ENCODE measurements around the gene ARL3. TPM values are rescaled to one million over a fixed set of nuclear protein-coding genes. Genes with fewer than 3 reads are reported as not detected.

Gene ARL3, protein sequence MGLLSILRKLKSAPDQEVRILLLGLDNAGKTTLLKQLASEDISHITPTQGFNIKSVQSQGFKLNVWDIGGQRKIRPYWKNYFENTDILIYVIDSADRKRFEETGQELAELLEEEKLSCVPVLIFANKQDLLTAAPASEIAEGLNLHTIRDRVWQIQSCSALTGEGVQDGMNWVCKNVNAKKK
- total RNA-seq, result 12.1 to 16.5 TPM (median 13.6 TPM) in 3 replicates
- long read RNA-seq, transcript ARL3-201 (6 exons, 3,844 nt), result major isoform, 30 of 34 reads
- long read RNA-seq, partial matches to known transcripts, result 3 of 34 reads
- long read RNA-seq, other reads (novel, unspliced or antisense), result 1 of 34 reads

DNA sequence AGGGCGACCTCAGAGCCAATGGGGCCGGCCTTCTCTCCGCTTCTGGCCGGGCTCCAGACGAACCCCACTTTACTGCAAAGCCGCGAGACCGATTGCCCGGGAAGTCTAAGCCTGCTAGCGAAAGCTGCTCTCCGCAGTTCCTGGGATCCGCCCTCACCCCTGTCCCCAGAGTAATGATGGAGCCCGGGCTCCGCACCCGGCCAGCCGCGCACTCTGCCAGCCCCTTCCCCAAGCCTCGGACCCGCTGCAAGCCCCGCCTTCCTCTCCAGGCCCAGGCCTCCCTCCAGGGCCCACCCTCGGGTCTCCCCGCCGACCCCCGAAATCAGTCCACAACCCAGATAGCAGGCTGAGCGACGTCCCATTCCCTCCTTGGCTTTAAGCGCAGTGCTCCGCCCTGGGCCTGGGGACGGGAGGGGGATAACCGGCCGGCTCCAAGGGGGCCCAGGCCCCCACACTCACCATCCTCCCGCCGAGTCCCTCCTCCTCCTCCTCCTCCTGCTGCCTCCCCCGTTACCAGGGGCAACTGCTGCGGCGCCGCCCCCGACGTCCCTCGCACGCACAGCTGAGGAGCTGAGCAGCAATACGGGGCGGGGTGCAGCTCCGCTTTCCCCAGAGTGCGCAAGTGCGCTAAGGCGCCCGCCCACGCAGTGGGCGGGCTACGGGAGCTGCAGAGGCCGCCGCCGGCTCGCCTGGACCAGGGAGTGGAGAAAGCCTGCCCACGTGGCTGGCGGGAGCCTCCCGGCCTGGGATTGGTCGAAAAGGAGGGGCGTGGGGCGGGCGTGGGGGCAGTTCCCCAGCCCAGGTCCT lies at the start of gene ARL3:
TSS of gene ARL3 (minus strand) at position 584 of the 807 bp plus-strand sequence. CDS start at position 462, 122 bp downstream.
- Mint-ChIP-seq H3K27ac (ENCODE audit: unreplicated experiment) (peak within 1 kb of the TSS; percentile 98), H3K4me1 (ENCODE audit: low read depth) (peaks cover 59% of the 10 kb centered on the region), H3K36me3 (ENCODE audit: low read depth) (no peaks in the 10 kb centered on the region), H3K27me3 (ENCODE audit: low read depth) (no peaks in the 10 kb centered on the region), H3K4me3 (ENCODE audit: unreplicated experiment) (peak within 1 kb of the TSS; percentile 91), H3K9me3 (ENCODE audit: low read depth) (no peaks in the 10 kb centered on the region)
- peak; percentile 100 for DNase-seq (ENCODE audit: low spot score)
- TF ChIP-seq, protein P1, sequence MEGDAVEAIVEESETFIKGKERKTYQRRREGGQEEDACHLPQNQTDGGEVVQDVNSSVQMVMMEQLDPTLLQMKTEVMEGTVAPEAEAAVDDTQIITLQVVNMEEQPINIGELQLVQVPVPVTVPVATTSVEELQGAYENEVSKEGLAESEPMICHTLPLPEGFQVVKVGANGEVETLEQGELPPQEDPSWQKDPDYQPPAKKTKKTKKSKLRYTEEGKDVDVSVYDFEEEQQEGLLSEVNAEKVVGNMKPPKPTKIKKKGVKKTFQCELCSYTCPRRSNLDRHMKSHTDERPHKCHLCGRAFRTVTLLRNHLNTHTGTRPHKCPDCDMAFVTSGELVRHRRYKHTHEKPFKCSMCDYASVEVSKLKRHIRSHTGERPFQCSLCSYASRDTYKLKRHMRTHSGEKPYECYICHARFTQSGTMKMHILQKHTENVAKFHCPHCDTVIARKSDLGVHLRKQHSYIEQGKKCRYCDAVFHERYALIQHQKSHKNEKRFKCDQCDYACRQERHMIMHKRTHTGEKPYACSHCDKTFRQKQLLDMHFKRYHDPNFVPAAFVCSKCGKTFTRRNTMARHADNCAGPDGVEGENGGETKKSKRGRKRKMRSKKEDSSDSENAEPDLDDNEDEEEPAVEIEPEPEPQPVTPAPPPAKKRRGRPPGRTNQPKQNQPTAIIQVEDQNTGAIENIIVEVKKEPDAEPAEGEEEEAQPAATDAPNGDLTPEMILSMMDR (IDR thresholded peaks at IDR 0.05), result peak; percentile 73

DNA sequence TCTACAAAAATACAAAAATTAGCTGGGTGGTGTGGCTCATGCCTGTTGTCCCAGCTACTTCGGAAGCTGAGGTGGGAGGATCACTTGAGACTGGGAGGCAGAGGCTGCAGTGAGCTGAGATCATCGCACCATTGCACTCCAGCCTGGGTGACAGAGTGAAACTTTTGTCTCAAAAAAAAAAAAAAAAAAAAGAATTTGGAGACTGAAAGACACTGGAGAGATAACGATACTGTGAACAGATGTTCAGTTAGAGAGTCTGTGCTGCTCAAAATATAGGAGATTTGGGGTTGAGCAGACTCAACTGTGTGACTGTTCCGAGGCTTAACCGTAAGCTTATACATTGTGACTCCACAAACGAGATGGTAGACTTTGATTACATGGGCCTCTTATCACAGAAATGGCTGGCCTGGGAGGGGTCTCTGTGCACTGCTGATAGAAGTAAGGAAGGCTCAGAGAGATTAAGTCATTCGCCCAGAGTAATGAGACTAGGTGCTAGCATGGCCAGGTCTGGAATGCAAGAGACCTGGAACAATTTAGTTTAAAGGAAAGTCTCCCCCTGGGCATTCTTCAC lies 48.9 kb upstream of the ARL3 start:
- DNase-seq (ENCODE audit: low spot score), result no peak
- H3K27me3 Mint-ChIP-seq (ENCODE audit: low read depth), result no peaks in the 10 kb centered on the region
- TF ChIP-seq, protein P1 (IDR thresholded peaks at IDR 0.05), result no peak
- no peak overlapping the region for H3K4me3 Mint-ChIP-seq (ENCODE audit: unreplicated experiment)
- H3K9me3 Mint-ChIP-seq (ENCODE audit: low read depth), result no peaks in the 10 kb centered on the region
- H3K27ac Mint-ChIP-seq (ENCODE audit: unreplicated experiment), result peak overlapping the region; percentile 39
- peaks cover 12% of the 10 kb centered on the region for H3K36me3 Mint-ChIP-seq (ENCODE audit: low read depth)
- H3K4me1 Mint-ChIP-seq (ENCODE audit: low read depth), result peaks cover 83% of the 10 kb centered on the region

DNA sequence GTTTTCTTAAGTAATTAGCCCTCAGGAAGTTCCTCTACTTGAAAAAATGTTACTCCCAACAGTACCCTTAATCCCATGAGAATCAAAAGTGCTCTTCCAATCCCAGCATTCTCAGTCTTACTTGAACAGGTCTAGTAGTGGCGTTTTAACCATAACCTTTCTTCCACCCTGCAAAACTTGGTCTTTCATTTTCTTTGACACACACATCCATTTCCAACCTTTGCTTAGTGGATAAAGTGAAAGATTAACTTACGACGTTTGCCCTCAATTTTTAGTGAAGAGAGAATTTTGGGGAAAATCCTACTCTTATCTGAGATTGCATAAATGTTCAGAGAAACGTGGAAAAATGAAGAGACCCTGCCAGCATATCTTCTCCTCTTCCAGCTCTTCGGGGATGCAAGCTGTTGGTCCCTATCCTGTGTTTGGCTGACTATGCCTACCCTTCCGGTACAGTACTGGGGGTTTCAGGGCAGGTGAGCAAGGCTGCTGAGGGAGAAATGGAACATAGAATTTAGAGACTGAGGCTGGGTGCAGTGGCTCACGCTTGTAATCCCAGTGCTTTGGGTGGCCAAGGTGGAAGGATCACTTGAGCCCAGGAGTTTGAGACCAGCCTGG lies 48.3 kb upstream of the ARL3 start:
- H3K4me3 Mint-ChIP-seq (ENCODE audit: unreplicated experiment), result no peak overlapping the region

DNA sequence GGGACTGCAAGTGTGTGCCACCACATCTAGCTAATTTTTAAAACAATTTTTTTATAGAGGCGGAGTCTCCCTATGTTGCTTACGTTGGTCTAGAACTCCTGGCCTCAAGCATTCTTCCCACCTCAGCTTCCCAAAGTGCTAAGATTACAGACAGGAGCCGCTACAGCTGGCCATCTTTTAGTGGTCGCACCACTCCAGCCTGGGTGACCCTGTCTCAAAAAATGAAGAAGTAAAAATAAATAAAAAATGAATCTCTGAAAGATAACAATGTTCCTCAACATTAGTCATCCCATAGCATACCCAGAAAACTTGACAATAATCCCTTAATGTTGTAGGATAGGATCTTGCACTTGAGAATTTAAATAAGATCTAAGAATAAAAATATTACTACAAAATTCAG lies 47.8 kb upstream of the ARL3 start:
- Mint-ChIP-seq H3K27ac (ENCODE audit: unreplicated experiment) (peak overlapping the region; percentile 83), H3K4me3 (ENCODE audit: unreplicated experiment) (no peak overlapping the region), H3K36me3 (ENCODE audit: low read depth) (peaks cover 12% of the 10 kb centered on the region), H3K27me3 (ENCODE audit: low read depth) (no peaks in the 10 kb centered on the region), H3K9me3 (ENCODE audit: low read depth) (no peaks in the 10 kb centered on the region), H3K4me1 (ENCODE audit: low read depth) (peaks cover 78% of the 10 kb centered on the region)
- no peak for DNase-seq (ENCODE audit: low spot score)
- TF ChIP-seq, protein P1 (IDR thresholded peaks at IDR 0.05), result no peak

More for the DNA sequence above, 48.3 kb upstream of the ARL3 start:
- no peak for DNase-seq (ENCODE audit: low spot score)
- Mint-ChIP-seq H3K9me3 (ENCODE audit: low read depth) (no peaks in the 10 kb centered on the region), H3K27ac (ENCODE audit: unreplicated experiment) (peak overlapping the region; percentile 83), H3K27me3 (ENCODE audit: low read depth) (no peaks in the 10 kb centered on the region), H3K36me3 (ENCODE audit: low read depth) (peaks cover 12% of the 10 kb centered on the region), H3K4me1 (ENCODE audit: low read depth) (peaks cover 79% of the 10 kb centered on the region)
- TF ChIP-seq, protein P1 (IDR thresholded peaks at IDR 0.05), result no peak

Data from chondrocyte (in vitro differentiated cells).